ENCODE results near the gene DUOXA1. TPM values are rescaled to one million over a fixed set of nuclear protein-coding genes. Genes with fewer than 3 reads are reported as not detected.
"Not testable (repeated sequence)": the region's sequence is repeated elsewhere in the genome, so short reads cannot be mapped to it uniquely, and the experiment has no call there.

The DUOXA1 gene
- total and polyA plus RNA-seq, 2 donors = 12.1 to 12.3 TPM

GRCh38 chr15:45091576-45091975 is 38.1 kb downstream of the DUOXA1 start:
- WGBS = 90% methylated on average over 2 of the region's 2 CpGs

GRCh38 chr15:45091161-45091560 is 38.5 kb downstream of the DUOXA1 start:
- 51% methylated on average over 7 of the region's 7 CpGs for WGBS
- H3K27ac ChIP-seq (ENCODE audit: low read depth) = no peak overlapping the region
- no peak for DNase-seq (ENCODE audit: extremely low spot score)
- H3K4me1 ChIP-seq (ENCODE audit: insufficient read depth) = no peaks in the 10 kb centered on the region
- no peaks in the 10 kb centered on the region for H3K36me3 ChIP-seq (ENCODE audit: insufficient read depth)
- H3K4me3 ChIP-seq (ENCODE audit: low read depth, low read length) = no peak overlapping the region

More at GRCh38 chr15:45091576-45091975, 38.1 kb downstream of the DUOXA1 start:
- DNase-seq (ENCODE audit: extremely low spot score) = no peak
- Histone ChIP-seq H3K4me1 (ENCODE audit: insufficient read depth) (no peaks in the 10 kb centered on the region), H3K27ac (ENCODE audit: low read depth) (no peak overlapping the region), H3K4me3 (ENCODE audit: low read depth, low read length) (no peak overlapping the region), H3K36me3 (ENCODE audit: insufficient read depth) (no peaks in the 10 kb centered on the region)

- H3K4me1 ChIP-seq (ENCODE audit: insufficient read depth) = no peaks in the 10 kb centered on the region
- H3K36me3 ChIP-seq (ENCODE audit: insufficient read depth) = no peaks in the 10 kb centered on the region
- no peak overlapping the region for H3K4me3 ChIP-seq (ENCODE audit: low read depth, low read length)
- DNase-seq (ENCODE audit: extremely low spot score) = no peak
- H3K27ac ChIP-seq (ENCODE audit: low read depth) = no peak overlapping the region
- 35% methylated on average over 3 of the region's 3 CpGs for WGBS
These were observed 39.8 kb downstream of the DUOXA1 start for GRCh38 chr15:45089712-45090373.

GRCh38 chr15:45088801-45089711 is 40.6 kb downstream of the DUOXA1 start:
- 65% methylated on average over 10 of the region's 10 CpGs for WGBS
- H3K4me3 ChIP-seq (ENCODE audit: low read depth, low read length) = no peak overlapping the region
- no peaks in the 10 kb centered on the region for H3K4me1 ChIP-seq (ENCODE audit: insufficient read depth)
- no peak for DNase-seq (ENCODE audit: extremely low spot score)
- no peak overlapping the region for H3K27ac ChIP-seq (ENCODE audit: low read depth)
- no peaks in the 10 kb centered on the region for H3K36me3 ChIP-seq (ENCODE audit: insufficient read depth)

GRCh38 chr15:45087513-45087912 is 42.2 kb downstream of the DUOXA1 start:
- no peak overlapping the region for H3K4me3 ChIP-seq (ENCODE audit: low read depth, low read length)
- H3K4me1 ChIP-seq (ENCODE audit: insufficient read depth) = no peaks in the 10 kb centered on the region
- H3K27ac ChIP-seq (ENCODE audit: low read depth) = no peak overlapping the region
- no peaks in the 10 kb centered on the region for H3K36me3 ChIP-seq (ENCODE audit: insufficient read depth)
- 60% methylated on average over 1 of the region's 1 CpG for WGBS
- no peak for DNase-seq (ENCODE audit: extremely low spot score)

- Histone ChIP-seq H3K4me3 (ENCODE audit: low read depth, low read length) (no peak overlapping the region), H3K4me1 (ENCODE audit: insufficient read depth) (no peaks in the 10 kb centered on the region), H3K27ac (ENCODE audit: low read depth) (no peak overlapping the region), H3K36me3 (ENCODE audit: insufficient read depth) (no peaks in the 10 kb centered on the region)
- WGBS = 68% methylated on average over 3 of the region's 3 CpGs
- no peak for DNase-seq (ENCODE audit: extremely low spot score)
These were observed 45.5 kb downstream of the DUOXA1 start for GRCh38 chr15:45084163-45084562.

- H3K27ac ChIP-seq (ENCODE audit: low read depth) = no peak overlapping the region
- no peak overlapping the region for H3K4me3 ChIP-seq (ENCODE audit: low read depth, low read length)
- no peak for DNase-seq (ENCODE audit: extremely low spot score)
- H3K36me3 ChIP-seq (ENCODE audit: insufficient read depth) = no peaks in the 10 kb centered on the region
- H3K4me1 ChIP-seq (ENCODE audit: insufficient read depth) = no peaks in the 10 kb centered on the region
These were observed 46.5 kb downstream of the DUOXA1 start for GRCh38 chr15:45083223-45083622.

GRCh38 chr15:45082412-45082811 is 47.3 kb downstream of the DUOXA1 start:
- WGBS = 49% methylated on average over 10 of the region's 10 CpGs
- H3K36me3 ChIP-seq (ENCODE audit: insufficient read depth); DNase-seq (ENCODE audit: extremely low spot score); H3K4me1 ChIP-seq (ENCODE audit: insufficient read depth); H3K4me3 ChIP-seq (ENCODE audit: low read depth, low read length); H3K27ac ChIP-seq (ENCODE audit: low read depth): not testable (repeated sequence)

- DNase-seq (ENCODE audit: extremely low spot score) = not testable (repeated sequence)
These were observed 49.1 kb downstream of the DUOXA1 start for GRCh38 chr15:45080593-45080992.

GRCh38 chr15:45079628-45080246 is 49.9 kb downstream of the DUOXA1 start:
- not testable (repeated sequence) for DNase-seq (ENCODE audit: extremely low spot score); H3K4me3 ChIP-seq (ENCODE audit: low read depth, low read length); H3K27ac ChIP-seq (ENCODE audit: low read depth); H3K4me1 ChIP-seq (ENCODE audit: insufficient read depth); H3K36me3 ChIP-seq (ENCODE audit: insufficient read depth)
- WGBS = 66% methylated on average over 5 of the region's 5 CpGs

More at GRCh38 chr15:45080593-45080992, 49.1 kb downstream of the DUOXA1 start:
- not testable (repeated sequence) for H3K27ac ChIP-seq (ENCODE audit: low read depth); H3K36me3 ChIP-seq (ENCODE audit: insufficient read depth); H3K4me3 ChIP-seq (ENCODE audit: low read depth, low read length); H3K4me1 ChIP-seq (ENCODE audit: insufficient read depth)
- 94% methylated on average over 2 of the region's 3 CpGs for WGBS

GRCh38 chr15:45079201-45079600 is 50.5 kb downstream of the DUOXA1 start:
- 74% methylated on average over 5 of the region's 5 CpGs for WGBS
- DNase-seq (ENCODE audit: extremely low spot score); H3K27ac ChIP-seq (ENCODE audit: low read depth); H3K4me3 ChIP-seq (ENCODE audit: low read depth, low read length); H3K4me1 ChIP-seq (ENCODE audit: insufficient read depth); H3K36me3 ChIP-seq (ENCODE audit: insufficient read depth): not testable (repeated sequence)

- not testable (repeated sequence) for H3K4me3 ChIP-seq (ENCODE audit: low read depth, low read length); H3K36me3 ChIP-seq (ENCODE audit: insufficient read depth); H3K27ac ChIP-seq (ENCODE audit: low read depth); H3K4me1 ChIP-seq (ENCODE audit: insufficient read depth); DNase-seq (ENCODE audit: extremely low spot score)
- 65% methylated on average over 2 of the region's 2 CpGs for WGBS
These were observed 52.3 kb downstream of the DUOXA1 start for GRCh38 chr15:45077391-45077790.

- H3K4me1 ChIP-seq (ENCODE audit: insufficient read depth); H3K36me3 ChIP-seq (ENCODE audit: insufficient read depth); H3K27ac ChIP-seq (ENCODE audit: low read depth); DNase-seq (ENCODE audit: extremely low spot score); H3K4me3 ChIP-seq (ENCODE audit: low read depth, low read length): not testable (repeated sequence)
- WGBS = 100% methylated on average over 1 of the region's 9 CpGs
These were observed 54.0 kb downstream of the DUOXA1 start for GRCh38 chr15:45075440-45076320.
